Testis (tissue), 3 donors: Measurements from ENCODE around the gene ZNF462. TPM values are rescaled to one million over a fixed set of nuclear protein-coding genes. Genes with fewer than 3 reads are reported as not detected.
"Not testable (repeated sequence)": the region's sequence is repeated elsewhere in the genome, so short reads cannot be mapped to it uniquely, and the experiment has no call there.

ENCODE experiments used
- DNase-seq: peaks from one replicate; pipeline ENCODE4 v3.0.0-alpha.2; 2019
- H3K27ac ChIP-seq, 2 donors: fragments of 200-600 bp; sonication (generic); one replicate each; pipeline ENCODE4 v1.5.1; 2019
- H3K27me3 ChIP-seq: fragments of 200-600 bp; sonication (generic); one replicate; pipeline ENCODE4 v1.5.1; 2019
- H3K36me3 ChIP-seq: fragments of 200-600 bp; sonication (generic); one replicate; pipeline ENCODE4 v1.5.1; 2017; ENCODE audit warnings: low read depth; ENCODE audit errors: missing control alignments
- H3K4me1 ChIP-seq: fragments of 200-600 bp; sonication (generic); one replicate; pipeline ENCODE4 v1.5.1; 2019
- H3K4me3 ChIP-seq, 2 donors: fragments of 200-600 bp; sonication (generic); one replicate each; pipeline ENCODE4 v1.5.1; 2017 to 2019
- H3K9me3 ChIP-seq: fragments of 200-600 bp; sonication (generic); one replicate; pipeline ENCODE4 v1.5.1; 2017
- POLR2A ChIP-seq: fragments of 450-650 bp; IDR thresholded peaks from one replicate; pipeline ENCODE4 v1.6.1; 2017; ENCODE audit warnings: antibody characterized with exemption, mild to moderate bottlenecking, moderate library complexity
- WGBS, 2 donors: methylation state at CpG; one replicate each; pipeline ENCODE4 v1.1.5; 2018; 5-methylcytosine and 5-hydroxymethylcytosine counted together
- intact Hi-C: fragments of 100-400 bp; cut with DNase I; formaldehyde crosslinking; loops from one replicate; pipeline ENCODE4 v1.15.1; 2023; ENCODE audit warnings: low total_unique reads
- polyA plus RNA-seq: library from polyadenylated mRNA; stranded (reverse); fragments of 350-450 nt; fragmentation: Illumina TruSeq; extraction: RNeasy Lipid Tissue Mini Kit (QIAGEN cat#74804); gene quantifications from one replicate; pipeline ENCODE4 v1.2.3, GENCODE V29; 2014; ENCODE audit warnings: low read depth, low replicate concordance; ENCODE audit not compliant: insufficient read depth
- total RNA-seq, 2 donors: library from RNA; depleted of rRNA; stranded (reverse); fragments of >200 nt; gene quantifications; one replicate each; pipeline ENCODE4 v1.2.3, GENCODE V29; 2016
- TF ChIP-seq, protein P1 (sequence below), 3 experiments: fragments of 450-650 bp in 2 of 3; fragments of 200-600 bp in 1 of 3; sonication (generic) in 1 of 3; IDR thresholded peaks; one replicate each; pipeline ENCODE4 v1.5.1; 2016 to 2019; ENCODE audit warnings: antibody characterized with exemption in 3 of 3, mild to moderate bottlenecking in 2 of 3, moderate library complexity in 1 of 3

ZNF462 gene
- total and polyA plus RNA-seq, 3 donors from 2014 or later, result 31.5 to 61.6 (median 53.2) TPM

DNA sequence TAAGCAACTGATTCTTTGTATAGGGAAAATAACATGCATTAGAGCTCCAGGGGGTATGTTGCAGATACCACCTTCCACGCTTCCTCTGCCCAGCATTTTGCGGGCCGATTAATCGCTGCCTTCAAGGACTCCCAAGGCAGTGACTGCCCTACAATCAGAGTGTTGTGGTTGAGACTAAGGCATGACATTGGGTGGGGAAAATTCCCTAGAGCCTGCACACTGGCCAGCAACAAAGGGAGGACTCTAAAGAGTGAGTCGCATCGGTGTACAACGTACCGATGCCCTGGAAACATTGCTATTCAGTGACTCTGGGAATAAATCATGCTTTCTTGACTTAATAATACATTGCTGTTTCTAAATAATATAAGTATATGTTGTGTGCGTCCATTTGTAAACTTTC, 119.7 kb downstream of the ZNF462 start:
- Histone ChIP-seq H3K4me1 (no peaks in the 10 kb centered on the region), H3K4me3 (no peak overlapping the region), H3K27me3 (no peaks in the 10 kb centered on the region), H3K36me3 (no peaks in the 10 kb centered on the region), H3K9me3 (no peaks in the 10 kb centered on the region), H3K27ac (no peak overlapping the region)
- DNase-seq, result no peak
- 90 to 95% methylated on average over 9 of the region's 9 CpGs for WGBS, 2 donors
- no peak for TF ChIP-seq POLR2A
- TF ChIP-seq, protein P1, sequence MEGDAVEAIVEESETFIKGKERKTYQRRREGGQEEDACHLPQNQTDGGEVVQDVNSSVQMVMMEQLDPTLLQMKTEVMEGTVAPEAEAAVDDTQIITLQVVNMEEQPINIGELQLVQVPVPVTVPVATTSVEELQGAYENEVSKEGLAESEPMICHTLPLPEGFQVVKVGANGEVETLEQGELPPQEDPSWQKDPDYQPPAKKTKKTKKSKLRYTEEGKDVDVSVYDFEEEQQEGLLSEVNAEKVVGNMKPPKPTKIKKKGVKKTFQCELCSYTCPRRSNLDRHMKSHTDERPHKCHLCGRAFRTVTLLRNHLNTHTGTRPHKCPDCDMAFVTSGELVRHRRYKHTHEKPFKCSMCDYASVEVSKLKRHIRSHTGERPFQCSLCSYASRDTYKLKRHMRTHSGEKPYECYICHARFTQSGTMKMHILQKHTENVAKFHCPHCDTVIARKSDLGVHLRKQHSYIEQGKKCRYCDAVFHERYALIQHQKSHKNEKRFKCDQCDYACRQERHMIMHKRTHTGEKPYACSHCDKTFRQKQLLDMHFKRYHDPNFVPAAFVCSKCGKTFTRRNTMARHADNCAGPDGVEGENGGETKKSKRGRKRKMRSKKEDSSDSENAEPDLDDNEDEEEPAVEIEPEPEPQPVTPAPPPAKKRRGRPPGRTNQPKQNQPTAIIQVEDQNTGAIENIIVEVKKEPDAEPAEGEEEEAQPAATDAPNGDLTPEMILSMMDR (IDR thresholded peaks at IDR 0.05), result no peak
- intact Hi-C loops, result no loop called here

DNA sequence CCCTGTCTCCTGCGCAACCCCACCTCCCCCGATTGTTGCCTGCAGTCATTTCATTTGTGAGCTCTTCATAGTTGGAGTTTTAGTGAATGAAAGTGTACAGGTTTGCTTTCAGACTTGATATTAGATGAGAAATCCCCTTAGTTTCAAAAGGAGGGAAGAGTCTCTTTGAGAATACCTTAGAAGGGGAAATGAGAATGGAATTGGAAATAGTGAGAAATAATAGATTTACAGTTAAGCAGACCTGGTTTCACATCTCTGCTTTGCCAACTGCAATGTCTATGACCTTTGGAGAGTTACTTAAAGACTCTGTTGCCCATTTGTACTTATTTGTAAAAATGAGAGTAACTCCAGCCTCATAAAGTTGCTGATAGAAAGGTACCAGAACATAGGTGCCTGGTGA, 120.4 kb downstream of the ZNF462 start:
- 79 to 95% methylated on average over 2 of the region's 2 CpGs for WGBS, 2 donors
- Histone ChIP-seq H3K9me3 (no peaks in the 10 kb centered on the region), H3K4me3 (no peak overlapping the region), H3K27ac (no peak overlapping the region), H3K4me1 (no peaks in the 10 kb centered on the region), H3K36me3 (no peaks in the 10 kb centered on the region), H3K27me3 (no peaks in the 10 kb centered on the region)
- no peak for DNase-seq
- intact Hi-C loops, result no loop called here
- TF ChIP-seq, protein P1 (IDR thresholded peaks at IDR 0.05), result no peak
- no peak for TF ChIP-seq POLR2A

DNA sequence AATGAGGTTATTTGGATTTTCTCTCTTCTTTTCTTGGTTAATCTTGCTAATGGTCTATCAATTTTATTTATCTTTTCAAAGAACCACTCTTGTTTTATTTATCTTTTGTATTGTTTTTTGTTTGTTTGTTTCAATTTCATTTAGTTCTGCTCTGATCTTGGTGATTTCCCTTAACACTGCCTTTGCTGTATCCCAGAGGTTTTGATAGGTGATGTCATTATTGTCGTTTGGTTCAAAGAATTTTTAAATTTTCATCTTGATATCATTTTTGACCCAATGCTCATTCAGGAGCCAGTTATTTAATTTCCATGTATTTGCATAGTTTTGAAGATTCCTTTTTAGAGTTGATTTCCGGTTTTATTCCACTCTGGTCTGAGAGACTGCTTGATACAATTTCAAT, 126.9 kb downstream of the ZNF462 start:
- 91 to 100% methylated on average over 2 of the region's 2 CpGs for WGBS, 2 donors
- H3K27ac ChIP-seq, DNase-seq, H3K9me3 ChIP-seq, H3K4me1 ChIP-seq, H3K36me3 ChIP-seq, intact Hi-C loops, H3K4me3 ChIP-seq, H3K27me3 ChIP-seq: not testable (repeated sequence)

DNA sequence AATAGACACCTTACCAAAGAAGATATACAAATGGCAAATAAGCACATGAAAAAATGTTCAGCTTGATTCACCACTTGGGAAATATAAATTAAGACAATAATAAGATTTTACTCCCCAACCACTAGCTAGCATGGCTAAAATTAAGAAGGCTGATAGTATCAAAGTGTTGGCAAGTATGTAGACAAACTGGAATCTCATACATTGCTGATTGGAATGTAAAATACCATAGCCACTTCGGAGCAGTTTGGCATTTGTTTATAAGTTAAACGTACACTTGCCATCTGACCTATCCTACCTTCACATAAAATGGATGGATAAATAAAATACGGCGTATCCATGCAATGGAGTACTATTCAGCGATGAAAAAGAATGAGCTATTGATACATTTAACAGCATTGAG, 129.2 kb downstream of the ZNF462 start:
- intact Hi-C loops, result no loop called here
- TF ChIP-seq, protein P1 (IDR thresholded peaks at IDR 0.05), result no peak
- TF ChIP-seq POLR2A, result no peak
- Histone ChIP-seq H3K36me3 (no peaks in the 10 kb centered on the region), H3K4me3 (no peak overlapping the region), H3K9me3 (no peaks in the 10 kb centered on the region), H3K27ac (no peak overlapping the region), H3K27me3 (no peaks in the 10 kb centered on the region), H3K4me1 (no peaks in the 10 kb centered on the region)
- WGBS, 2 donors, result 95 to 97% methylated on average over 5 of the region's 5 CpGs
- DNase-seq, result no peak

DNA sequence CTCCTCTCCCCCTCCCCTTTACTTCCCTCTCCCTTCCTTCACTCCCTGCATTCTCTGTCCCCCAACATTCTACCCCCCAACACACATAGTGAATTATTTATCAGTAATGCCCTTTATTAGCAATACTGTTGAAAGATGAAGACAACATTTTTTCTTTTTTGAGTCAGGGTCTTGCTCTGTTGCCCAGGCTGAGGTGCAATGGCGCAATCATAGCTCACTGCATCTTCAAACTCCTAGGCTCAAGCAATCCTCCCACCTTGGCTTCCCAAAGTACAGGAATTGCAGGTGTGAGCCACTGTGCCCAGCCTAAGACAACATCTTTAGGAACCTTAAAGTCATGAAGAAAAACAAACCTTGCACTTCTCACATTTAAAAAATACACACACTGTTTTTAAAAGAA, 130.6 kb downstream of the ZNF462 start:
- 95 to 97% methylated on average over 1 of the region's 1 CpG for WGBS, 2 donors
- Histone ChIP-seq H3K27me3 (no peaks in the 10 kb centered on the region), H3K4me1 (no peaks in the 10 kb centered on the region), H3K27ac (no peak overlapping the region), H3K9me3 (no peaks in the 10 kb centered on the region), H3K4me3 (no peak overlapping the region), H3K36me3 (no peaks in the 10 kb centered on the region)
- no peak for TF ChIP-seq POLR2A
- TF ChIP-seq, protein P1 (IDR thresholded peaks at IDR 0.05), result no peak
- DNase-seq, result no peak
- intact Hi-C loops, result no loop called here
